T follicular helper cell (primary cell): Measurements from ENCODE around the gene CREBBP.

Source experiments
- DNase-seq: peaks from one replicate; pipeline ENCODE4 v3.0.0-alpha.2; 2020; ENCODE audit warnings: low read depth

CREBBP gene

DNA sequence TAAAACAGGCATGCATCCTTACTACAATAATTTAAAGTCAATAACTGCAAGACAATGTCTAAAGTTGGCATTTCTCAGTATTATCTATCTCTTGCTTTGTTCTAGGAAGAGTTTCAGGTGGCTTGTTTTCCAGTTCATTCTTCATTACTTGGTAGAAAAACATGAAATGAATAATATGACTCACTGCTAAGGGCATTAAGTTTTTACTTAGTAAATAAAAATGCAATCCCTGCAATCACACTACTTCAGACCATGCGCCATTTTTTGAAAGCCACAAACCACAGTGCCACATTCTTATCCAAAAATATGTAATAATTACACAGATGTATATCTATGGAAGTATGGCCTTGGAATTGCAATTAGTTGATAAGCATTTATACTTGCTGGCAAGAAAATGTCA is 55.4 kb downstream of the CREBBP start:
- DNase-seq = no peak

DNA sequence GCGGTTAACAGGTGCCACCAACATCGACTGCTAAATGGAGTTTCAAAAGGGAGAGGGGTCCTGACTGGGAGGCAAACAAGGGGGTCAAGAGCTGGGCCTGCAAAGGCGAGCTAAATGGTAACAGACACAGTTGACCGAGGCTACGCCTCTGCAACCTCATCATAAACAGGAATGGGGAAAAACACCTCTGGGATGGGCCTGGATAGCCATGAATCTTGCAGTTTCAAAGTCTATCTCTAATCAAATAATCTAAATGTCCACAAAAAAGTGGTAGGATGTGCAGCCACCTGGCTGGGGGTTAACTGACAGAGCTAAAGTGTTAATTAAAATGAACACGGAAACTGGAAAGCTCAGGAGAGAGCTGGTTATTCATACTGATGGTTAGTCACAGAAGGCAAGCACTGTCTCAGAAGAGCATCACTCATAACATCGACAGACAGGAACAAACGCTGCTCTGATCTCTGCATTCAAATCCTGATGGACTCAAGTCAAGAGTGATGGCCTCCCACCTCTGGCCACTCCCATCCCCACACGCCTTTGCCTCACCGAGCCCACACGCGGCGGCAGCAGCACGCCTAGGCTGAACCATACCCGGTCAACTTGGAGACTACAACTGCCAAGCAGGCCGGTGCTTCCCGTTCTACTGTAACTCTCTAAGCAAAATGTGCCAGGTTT is 56.3 kb downstream of the CREBBP start:
- no peak for DNase-seq

DNA sequence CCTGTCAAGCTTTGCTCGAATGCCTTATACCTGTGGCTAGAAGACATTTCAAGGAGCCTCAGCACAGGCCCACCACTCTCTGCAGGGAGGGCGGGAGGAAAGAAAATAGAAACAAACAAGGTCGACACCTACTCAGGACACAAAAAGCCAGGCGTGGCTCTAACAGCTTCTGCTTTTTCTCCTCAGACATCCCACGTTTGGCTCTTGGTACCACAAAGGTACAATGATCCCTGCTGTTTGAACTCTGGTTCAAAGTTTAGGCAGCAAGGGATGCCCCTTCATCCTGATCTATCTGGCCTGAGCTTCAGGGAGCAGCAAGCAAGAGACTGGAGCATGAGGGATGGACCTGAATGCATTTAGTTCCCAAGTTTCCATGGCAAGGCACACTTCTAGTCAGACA is 57.1 kb downstream of the CREBBP start:
- no peak for DNase-seq

DNA sequence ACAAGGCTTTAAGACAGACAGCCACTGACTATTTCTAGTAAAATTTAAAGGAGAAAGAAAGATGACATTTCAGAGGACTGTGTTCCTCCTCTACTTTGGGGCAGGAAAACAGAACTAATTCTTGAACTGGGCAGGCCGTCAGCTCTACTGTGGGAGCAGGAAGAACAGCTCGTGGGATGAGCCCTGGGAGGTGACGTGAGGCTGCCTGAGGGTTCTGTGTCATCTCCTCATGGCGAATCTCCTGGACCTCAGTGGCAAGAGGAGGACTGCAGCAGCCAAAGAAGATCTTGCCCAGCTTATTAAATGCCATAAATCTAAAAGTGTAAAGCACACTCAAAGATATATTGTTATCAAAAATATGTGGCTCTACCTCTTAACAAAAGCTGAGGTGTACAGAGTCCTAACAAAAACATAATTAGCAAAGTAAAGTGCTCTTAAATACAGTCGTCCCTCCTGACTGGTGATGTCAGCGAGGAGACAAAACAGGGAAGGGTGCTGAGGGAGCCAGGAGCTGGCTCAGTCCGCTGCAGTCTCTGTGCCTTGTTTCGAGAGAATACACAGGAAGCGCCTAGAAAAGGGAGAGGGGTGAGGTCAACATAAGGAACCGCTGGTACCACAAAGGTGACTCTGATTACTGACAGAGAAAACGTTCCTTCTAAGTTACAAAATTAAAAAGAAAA is 58.0 kb downstream of the CREBBP start:
- no peak for DNase-seq

DNA sequence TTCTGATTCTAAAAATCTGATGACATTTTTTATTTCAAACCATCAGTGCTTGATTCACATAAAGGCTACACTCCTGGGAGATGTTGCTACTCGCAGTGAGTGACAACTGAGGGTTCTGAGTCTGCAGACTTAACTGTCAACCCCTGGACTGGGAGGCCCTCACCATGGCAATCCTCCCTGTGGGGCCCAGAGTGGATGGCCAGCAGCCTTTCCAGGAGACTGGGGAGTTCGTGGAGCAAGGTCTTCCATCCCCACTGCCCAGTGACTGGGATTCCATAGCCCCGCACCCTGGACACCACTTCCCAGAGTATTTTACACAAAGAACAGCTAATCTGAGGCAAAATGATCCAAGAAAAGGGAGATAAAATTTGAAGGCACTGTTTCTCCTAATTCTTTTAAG is 59.3 kb downstream of the CREBBP start:
- no peak for DNase-seq

DNA sequence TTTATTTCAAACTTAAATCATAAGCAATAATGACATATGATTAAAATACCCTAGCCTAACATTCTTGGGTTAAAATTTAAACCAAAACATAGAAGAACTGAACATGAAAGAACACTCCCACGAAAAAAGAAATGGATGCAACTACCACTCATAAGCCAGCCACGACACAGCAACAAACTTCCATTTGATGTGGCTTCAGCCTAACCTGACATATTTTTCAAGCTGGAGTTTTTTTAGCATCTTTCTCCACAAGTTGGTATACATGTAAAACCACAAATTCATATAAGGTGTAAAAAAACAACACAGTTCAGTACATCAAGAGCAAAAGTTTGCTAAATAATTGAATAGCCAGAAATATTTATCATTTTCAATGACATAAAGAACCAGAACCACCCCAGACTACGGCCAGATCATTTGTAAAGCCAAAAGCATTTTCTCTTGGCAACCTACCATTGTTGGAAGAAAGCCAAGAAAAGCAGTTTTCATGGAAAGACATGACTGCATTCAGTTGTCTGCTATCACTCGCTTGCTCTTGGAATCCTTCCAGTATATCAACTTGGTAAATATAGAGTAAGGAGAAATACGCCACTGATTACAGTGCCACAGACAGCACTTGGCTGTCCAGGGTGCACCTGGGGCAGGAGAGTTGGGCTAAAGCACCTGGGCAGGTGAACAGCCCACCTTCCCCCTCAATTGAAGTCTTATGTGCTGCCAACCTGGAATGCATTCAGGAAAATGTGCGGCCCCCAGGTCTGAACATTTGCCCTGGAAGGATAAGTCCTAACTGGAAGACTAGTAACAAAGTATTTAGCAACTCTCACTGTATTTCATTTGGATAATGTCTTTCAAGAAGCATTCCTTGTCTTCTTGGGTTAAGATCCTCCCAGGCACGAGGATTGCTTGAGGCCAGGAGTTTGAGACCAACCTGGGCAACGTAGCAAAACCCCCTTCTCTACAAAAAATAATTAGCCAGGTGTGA is 60.5 kb downstream of the CREBBP start:
- no peak for DNase-seq

DNA sequence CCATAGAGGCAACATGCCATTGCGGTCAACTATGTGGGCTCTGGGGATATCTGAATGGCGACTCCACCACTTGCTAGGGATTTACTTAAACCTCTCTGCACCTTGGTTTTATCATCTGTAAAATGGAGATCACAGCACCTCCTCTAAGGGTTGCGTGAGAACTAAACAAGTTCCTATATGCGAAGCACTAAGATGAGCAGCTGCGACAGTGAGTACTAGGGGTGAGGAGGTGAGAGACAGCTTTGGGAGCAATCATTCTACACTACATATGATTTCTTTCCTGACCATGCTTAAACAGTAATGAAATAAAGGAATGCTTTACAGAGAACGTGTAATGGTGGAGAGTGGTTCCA is 61.4 kb downstream of the CREBBP start:
- no peak for DNase-seq

DNA sequence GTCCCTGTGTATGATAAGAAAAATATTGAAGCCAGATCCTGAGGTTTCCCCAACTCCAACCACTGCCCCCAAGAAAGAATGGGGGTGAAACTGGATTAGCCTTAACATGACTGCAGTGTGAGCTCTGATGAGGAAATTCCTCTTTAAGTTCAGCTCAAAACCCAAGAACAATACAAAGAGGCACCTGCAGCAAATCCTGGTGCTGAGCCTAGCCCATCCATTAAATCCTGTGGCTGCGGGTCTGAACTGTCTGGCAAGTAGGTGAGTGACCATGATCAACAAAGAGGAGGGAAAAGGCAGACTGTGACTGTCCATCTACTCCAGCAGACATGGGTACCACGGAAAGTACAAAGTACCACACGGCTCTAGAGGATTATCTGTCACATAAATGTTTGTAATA is 64.2 kb downstream of the CREBBP start:
- no peak for DNase-seq

DNA sequence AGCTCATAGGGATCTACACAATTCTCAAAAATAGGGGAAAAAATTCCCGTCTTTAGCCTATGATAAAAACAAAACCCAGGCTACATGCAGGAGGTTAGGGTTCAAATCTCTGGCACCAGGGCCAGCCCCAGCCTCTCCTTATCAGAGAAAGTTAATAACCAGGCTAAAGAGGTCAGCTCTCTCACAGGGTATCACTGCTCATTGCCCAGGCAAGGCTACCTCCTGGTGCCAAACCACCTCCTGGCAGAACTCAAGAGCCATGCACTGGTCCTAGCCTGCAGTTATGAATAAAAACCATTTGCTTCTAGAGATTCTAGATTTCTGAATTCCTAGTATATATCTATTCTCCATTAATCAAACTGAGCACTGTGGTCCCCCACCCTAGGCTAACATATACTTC is 65.8 kb downstream of the CREBBP start:
- no peak for DNase-seq

DNA sequence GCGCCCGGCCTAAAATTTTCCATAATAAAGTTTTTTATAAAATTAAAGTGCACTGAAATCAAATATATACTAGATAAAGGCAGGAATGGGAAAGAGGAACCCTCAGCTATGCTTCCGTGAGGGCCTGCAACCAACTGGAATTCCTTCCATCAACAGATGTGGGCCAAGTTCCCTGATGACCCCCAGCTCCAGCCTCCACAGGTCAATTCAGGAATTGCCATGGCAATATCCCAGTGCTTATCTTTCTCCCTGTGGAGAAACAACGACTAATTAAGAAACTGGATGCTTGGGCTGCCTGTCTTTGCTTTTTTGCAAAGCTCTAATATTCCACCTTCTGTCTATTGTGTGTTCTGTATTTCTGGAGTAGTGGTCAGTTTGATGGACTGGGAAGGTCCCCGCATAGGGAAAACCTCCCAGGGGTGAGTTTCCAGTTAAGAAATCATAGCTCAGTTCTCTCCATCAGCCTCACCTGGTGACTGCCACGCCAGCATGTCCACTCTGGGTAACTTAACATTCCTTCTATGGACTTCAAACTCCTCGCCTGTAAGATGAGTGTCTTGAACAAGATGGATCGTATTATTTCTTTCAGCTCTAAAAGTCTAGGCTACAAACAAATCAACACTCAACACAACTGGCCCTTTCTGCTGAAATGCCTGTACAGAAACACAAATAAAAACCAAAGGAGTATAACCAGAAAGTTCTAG is 67.9 kb downstream of the CREBBP start:
- DNase-seq = no peak

DNA sequence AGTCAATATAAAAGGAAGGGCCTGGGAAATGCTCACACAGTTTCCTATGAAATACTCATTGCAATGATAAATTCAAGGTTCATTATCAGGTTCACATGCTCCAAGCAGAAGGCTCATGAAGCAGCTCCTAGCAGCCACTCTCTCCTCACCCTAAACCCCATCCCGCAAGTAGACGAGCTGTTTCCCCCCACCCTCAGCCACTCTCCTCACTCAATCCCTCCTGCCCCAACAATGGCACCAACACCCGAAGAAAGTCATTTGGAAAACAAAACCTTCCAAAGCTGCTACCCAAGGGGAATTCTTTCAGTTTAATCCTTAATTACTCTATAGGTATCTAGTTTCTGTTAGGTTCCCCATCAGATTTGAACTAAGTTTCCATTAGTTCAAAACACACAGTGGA is 69.7 kb downstream of the CREBBP start:
- no peak for DNase-seq

DNA sequence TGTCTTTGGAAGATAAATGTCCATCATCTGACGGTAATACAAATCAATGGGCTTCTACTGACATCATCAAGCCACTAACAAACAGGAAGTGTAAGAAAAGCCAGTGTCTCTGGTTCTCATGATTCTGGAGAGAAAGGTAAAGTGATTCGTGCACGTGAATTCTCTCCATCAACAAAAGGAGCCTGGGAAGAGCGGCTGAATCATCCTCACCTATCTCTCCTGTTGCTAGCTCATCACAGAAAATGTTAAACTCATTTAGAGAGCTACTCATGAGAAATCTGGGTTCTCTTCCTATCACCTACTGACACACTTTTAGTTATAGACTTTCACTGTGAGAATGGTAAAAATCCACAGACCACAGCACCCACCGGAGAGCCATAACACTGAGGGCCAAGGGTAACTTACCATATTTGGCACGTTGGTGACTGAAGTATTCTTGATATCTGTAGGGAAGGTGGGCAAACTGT is 70.3 kb downstream of the CREBBP start:
- DNase-seq = no peak

DNA sequence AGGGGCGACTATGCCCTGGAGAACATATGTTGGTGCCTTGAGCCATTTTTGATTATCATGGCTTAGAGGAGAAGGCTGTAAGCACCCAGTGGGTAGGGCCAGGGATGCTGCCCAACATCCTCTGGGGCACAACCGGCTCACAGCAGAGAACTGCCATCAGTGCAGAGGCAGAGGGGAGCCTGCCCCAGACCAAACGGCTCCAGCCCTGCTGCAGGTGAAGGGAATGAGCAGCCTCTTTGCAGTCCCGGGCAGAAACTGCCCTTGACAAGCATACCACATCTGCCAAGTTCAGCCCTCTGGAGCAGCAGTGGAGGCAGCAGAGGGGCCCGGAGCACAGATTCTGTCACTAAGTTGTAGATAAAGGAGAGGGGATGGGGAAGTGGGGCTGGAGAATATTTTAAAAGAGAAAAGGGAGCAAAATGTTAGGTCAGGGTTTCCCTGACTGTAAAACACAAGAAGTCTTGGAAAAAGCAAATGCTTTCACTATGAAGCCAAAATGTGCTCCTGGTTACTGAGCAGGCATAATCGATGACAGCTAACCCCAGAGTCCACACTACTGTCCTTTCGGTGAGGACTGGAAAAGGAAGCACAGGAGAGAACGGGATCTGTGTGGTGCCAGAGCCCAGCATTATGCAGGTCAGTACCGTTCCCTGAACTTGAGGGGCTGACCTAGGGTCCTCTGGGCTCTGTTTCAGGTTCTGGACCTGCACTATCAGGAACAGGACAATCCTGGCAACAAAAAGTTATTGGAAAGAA is 72.0 kb downstream of the CREBBP start:
- DNase-seq = no peak

DNA sequence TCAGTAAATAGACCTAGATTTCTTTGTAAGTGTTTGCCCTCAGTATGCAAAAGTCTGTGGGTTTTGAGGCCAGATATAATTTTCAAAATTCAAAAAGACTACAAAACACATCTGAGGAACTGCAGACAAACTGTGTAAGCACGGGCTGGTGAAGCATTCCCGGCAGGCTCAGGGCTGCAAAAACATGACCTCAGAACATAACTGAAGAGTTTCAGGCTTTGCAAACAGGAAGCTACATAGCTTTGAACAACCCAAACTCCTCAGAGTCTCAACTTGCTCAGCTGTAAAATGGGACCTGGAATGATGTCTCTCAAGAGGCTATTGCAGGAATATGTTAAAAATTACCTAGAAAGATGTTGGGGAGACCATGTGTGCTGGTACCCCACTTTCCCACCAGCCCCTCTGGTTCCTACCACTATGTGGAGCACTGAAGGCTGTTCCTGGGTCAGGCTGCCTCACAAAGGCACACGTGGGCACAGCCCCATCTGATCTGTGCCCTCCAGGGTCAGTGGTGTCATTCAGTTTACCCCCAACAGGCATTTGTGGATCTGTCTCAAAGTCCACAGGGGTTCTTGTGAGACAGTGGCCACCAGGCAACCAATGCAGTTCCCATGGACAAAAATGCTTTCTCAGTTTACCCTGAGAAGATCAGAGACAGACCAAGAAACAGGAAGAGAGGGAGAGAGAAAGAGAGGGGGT is 72.9 kb downstream of the CREBBP start:
- DNase-seq = no peak

DNA sequence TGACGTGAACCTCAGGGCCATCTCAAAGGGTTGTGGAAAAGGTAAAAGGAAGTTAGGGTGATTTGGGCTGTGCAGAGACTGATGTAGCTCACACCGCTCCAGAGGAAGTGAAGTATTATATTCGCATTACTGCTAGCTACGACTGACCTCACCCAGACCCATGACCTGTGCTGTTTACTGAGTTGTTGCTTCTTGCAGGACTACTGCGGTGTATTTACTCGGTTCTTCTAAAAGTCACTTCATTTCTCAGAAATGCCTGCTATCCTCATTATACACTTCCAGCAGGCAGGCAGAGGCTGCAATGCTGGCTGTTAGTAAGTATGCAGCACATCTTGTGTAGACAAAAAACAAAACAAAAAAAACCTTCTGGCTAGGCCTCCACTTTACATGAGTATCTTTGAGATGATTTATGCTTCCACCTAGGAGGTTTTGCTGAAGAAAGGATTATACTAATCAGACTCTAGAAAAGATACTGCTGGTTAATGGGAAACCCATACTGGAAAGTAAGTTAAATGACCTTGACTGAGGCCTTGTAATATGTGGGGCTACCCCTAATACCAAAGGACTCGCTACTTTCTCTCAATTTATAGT is 76.0 kb downstream of the CREBBP start:
- DNase-seq = no peak

DNA sequence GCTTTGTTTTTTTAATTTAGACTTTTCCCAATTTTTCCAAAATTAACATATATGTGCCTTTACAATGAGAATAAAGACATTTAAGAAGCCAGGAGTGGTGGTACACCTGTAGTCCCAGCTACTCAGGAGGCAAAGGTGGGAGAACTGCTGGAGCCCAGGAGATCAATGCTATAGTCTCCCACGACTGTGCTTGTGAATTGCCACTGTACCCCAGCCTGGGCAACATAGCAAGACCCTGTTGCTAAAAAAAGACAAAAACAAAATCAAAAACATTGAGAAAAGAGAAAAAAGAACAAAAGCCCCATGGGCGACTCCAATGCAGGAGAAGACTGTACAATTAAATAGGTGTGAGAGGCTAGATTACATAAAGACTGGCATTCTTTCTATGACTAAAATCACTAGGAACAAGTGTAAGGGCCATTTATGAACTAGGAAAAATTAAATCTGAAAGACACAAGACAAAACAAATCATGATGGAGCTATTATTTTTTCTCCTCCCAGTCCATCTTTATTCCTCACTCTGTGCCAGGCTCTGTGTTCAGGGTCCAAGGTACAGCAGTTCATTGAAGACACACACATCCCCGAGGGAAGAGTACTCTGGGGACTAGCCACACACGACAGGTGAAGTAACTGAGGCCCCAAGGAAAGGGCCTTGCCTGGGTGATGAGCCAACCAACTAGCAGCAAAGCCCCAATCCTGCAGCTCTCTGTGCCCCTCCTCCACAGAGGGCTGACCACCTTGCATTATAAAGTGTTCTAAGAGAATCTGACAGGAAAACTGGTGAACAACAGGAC is 79.8 kb downstream of the CREBBP start:
- DNase-seq = no peak

DNA sequence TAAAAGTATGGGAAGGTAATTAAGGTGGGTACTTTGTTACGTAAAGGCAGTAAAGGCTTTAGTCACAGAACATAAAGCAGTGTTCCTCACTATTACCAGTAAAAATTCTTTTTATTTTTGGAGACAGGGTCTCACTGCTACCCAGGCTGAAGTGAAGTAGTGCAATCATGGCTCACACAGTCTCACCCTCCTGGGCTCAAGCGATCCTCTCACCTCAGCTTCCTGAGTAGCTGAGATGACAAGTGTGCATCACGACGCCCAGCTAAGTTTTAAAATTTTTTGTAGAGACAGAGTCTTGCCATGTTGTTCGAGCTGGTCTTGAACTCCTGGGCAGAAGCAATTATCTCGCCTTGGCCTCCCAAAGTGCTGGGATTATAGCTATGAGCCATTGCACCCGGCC is 80.5 kb downstream of the CREBBP start:
- DNase-seq = no peak

DNA sequence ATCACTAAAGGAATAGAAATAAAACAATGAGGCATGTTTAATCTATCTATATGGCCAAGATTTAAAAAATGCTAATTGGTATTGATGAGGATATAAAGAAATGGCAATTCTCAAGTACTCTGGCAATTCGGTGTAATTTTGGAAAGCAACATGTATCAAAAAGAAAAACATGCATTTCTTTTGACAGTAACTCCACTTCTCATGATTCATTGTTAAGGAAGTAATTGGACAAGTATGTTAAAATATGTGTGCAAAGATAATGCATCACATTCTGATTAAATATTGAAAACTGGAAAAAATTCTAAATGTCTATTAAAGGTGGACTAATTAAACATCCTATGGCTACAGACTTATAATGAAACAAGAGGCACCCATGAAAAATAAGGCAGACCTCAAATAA is 81.2 kb downstream of the CREBBP start:
- no peak for DNase-seq

DNA sequence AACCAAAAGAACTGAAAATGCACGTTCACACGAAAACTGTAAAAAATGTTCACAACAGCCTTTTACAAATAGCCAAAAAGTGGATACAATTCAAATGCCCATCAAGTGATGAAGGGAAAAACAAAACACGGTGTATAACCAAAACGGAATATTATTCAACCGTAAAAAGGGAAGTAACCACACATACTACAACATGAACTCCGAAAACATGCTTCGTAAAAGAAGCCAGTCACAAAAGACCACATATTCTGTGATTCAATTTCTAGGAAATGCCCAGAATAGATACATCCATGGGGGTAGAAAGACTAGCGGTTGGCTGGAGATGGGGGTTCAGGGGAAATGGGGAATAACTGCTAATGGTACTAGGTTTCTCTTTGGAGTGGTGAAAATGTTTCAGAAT is 81.7 kb downstream of the CREBBP start:
- no peak for DNase-seq
